ENCODE results near the gene ILK. TPM values are rescaled to one million over a fixed set of nuclear protein-coding genes. Genes with fewer than 3 reads are reported as not detected.
A peak's percentile ranks its signal among the peaks of the same experiment; 100 is the strongest.

Gene ILK
- 155 TPM for polyA plus RNA-seq (2012; ENCODE audit: insufficient read depth, insufficient read length, low read depth)

GRCh38 chr11:6603287-6604080, at the start of gene ILK, which contains the start of gene RRP8:
TSS of gene ILK (plus strand) at chr11:6603774. CDS start at chr11:6604272, 498 bp downstream.
TSS of gene RRP8 (minus strand) at chr11:6603616. CDS start at chr11:6603502, 114 bp downstream.
- Histone ChIP-seq H3K36me3 (peaks cover 23% of the 10 kb centered on the region), H3K27me3 (no peaks in the 10 kb centered on the region), H3K4me3 (ENCODE audit: low read depth, low read length) (peak within 1 kb of the TSS; percentile 85), H3K4me1 (peaks cover 8% of the 10 kb centered on the region), H3K9me3 (no peaks in the 10 kb centered on the region)
- TF ChIP-seq CTCF (IDR thresholded peaks at IDR 0.05; ENCODE audit: low read depth, low read length), result no peak; the same call in 1 of the 2 replicates
- DNase-seq, result peak; percentile 82

- TF ChIP-seq CTCF (IDR thresholded peaks at IDR 0.05; ENCODE audit: low read depth, low read length), result no peak
- no peak for DNase-seq
- no peaks in the 10 kb centered on the region for H3K4me1 ChIP-seq
- no peaks in the 10 kb centered on the region for H3K36me3 ChIP-seq
- H3K27me3 ChIP-seq, result no peaks in the 10 kb centered on the region
- H3K9me3 ChIP-seq, result no peaks in the 10 kb centered on the region
- H3K4me3 ChIP-seq (ENCODE audit: low read depth, low read length), result no peak overlapping the region
Measured at GRCh38 chr11:6554828-6555706, 48.5 kb upstream of the ILK start.

- no peaks in the 10 kb centered on the region for H3K36me3 ChIP-seq
- no peak overlapping the region for H3K4me3 ChIP-seq (ENCODE audit: low read depth, low read length)
- no peaks in the 10 kb centered on the region for H3K4me1 ChIP-seq
- DNase-seq, result no peak
- H3K27me3 ChIP-seq, result no peaks in the 10 kb centered on the region
- no peaks in the 10 kb centered on the region for H3K9me3 ChIP-seq
- no peak for TF ChIP-seq CTCF (IDR thresholded peaks at IDR 0.05; ENCODE audit: low read depth, low read length)
Measured at GRCh38 chr11:6556139-6556949, 47.2 kb upstream of the ILK start.

GRCh38 chr11:6557063-6557462, 46.5 kb upstream of the ILK start:
- Histone ChIP-seq H3K4me1 (no peaks in the 10 kb centered on the region), H3K4me3 (ENCODE audit: low read depth, low read length) (no peak overlapping the region), H3K36me3 (no peaks in the 10 kb centered on the region), H3K9me3 (no peaks in the 10 kb centered on the region), H3K27me3 (no peaks in the 10 kb centered on the region)
- DNase-seq, result no peak
- TF ChIP-seq CTCF (IDR thresholded peaks at IDR 0.05; ENCODE audit: low read depth, low read length), result no peak

- no peak for DNase-seq
- Histone ChIP-seq H3K4me1 (no peaks in the 10 kb centered on the region), H3K27me3 (no peaks in the 10 kb centered on the region), H3K9me3 (no peaks in the 10 kb centered on the region), H3K36me3 (no peaks in the 10 kb centered on the region), H3K4me3 (ENCODE audit: low read depth, low read length) (no peak overlapping the region)
- TF ChIP-seq CTCF (IDR thresholded peaks at IDR 0.05; ENCODE audit: low read depth, low read length), result no peak
Measured at GRCh38 chr11:6557761-6558674, 45.6 kb upstream of the ILK start.
